ENCODE data around the gene PLA2G4A.

The PLA2G4A gene

DNA sequence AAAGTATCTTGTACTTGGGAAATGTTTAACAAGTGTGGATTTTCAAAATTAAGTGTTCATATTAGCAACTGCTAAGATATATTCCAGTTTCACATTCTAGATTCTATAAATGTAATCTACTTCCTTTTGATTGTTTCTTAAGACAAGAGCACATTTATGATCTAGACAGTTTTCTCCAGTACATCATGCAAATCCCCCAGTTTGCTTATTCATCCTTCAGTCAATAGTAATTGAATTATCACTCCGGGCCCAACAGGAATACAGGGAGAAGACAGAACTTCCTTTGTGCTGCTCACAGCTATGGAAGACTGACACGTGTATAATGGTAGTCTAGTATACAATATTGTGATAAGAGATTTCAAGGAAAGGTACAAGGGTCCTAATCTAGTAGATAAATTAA, 14.5 kb downstream of the PLA2G4A start:
- TF ChIP-seq GATA2 (IDR thresholded peaks at IDR 0.05; ENCODE audit: low read depth, low read length) (no peak), GATA3 (IDR thresholded peaks at IDR 0.05; ENCODE audit: low read depth, low read length) (no peak)

DNA sequence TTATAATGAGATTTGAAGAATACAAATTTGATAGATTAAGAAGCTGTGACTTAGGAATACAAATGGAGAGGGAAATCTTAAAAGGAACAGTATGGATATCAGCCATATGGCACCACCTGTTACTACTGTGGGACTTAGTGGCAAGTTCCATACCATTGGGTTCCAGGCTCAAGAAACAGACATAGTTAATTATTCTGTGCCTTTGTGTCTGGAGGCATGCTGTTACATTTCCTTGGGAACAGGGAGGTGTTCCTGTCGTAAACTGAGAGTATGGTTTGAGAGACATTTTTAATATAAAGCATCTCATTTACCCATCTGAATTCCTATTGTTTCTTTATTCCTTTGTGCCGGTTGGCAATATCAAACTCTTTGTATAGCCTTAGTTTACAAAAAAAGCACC, 15.2 kb downstream of the PLA2G4A start:
- TF ChIP-seq GATA2 (IDR thresholded peaks at IDR 0.05; ENCODE audit: low read depth, low read length) (no peak), GATA3 (IDR thresholded peaks at IDR 0.05; ENCODE audit: low read depth, low read length) (no peak)

DNA sequence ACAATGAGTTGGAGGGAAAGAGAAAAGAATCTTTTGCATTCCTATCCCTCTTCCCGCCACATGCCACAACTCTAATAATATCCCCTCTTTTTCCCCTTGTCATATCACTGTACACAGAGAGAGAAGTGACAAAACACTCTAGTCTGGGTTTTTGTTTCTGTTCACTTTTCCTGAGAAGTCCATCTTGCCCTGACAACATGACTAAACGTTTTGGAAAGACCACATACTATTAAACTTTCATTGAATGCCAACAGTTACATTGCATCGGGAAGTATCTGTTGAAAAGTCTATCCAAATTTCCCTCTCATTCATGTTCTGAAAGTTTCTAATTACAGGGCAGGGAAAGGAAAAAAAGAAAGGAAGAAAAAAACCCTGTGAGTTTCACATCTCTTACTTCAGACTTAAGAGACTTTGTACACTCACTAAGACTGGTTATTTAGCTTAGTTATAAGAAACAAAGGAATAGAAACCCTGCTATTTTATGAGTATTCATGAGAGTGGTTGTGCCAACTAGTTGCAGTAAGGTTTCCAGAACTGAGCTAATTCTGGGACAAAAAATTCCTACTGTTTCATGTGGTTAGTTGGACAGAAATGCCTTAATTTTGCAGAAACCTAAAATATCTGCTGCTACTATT, 16.9 kb downstream of the PLA2G4A start:
- TF ChIP-seq GATA3 (IDR thresholded peaks at IDR 0.05; ENCODE audit: low read depth, low read length), result no peak
- TF ChIP-seq GATA2 (IDR thresholded peaks at IDR 0.05; ENCODE audit: low read depth, low read length), result no peak

DNA sequence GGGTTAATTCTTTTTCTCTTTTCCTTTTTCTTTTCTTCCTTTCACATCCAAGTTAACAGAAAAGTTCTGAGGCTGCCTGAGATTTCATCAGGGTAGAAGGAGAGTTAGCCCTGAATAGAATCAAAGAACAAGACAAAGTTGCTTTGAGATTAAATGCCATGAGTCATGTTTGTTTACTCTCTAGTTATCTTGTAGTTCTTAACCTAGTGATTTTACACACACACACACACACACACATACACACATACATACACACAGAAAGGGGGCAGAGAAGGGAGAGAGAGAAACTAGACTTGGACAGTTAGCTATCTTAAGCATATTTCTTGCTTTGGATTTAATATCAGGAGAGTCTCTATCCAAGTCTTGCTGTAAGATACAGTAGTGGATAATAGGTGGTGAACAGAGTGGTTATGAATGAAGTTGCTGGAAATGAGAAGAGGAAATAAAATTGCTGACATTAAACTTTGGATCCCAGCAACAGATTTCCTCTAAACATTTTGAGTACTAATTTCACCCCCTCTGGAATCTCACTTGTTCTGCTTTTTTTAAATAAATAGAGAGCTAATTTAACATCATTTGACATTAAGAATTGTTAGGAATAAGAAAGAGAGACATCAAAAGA, 19.9 kb downstream of the PLA2G4A start:
- TF ChIP-seq GATA2 (IDR thresholded peaks at IDR 0.05; ENCODE audit: low read depth, low read length), result no peak
- no peak for TF ChIP-seq GATA3 (IDR thresholded peaks at IDR 0.05; ENCODE audit: low read depth, low read length)

DNA sequence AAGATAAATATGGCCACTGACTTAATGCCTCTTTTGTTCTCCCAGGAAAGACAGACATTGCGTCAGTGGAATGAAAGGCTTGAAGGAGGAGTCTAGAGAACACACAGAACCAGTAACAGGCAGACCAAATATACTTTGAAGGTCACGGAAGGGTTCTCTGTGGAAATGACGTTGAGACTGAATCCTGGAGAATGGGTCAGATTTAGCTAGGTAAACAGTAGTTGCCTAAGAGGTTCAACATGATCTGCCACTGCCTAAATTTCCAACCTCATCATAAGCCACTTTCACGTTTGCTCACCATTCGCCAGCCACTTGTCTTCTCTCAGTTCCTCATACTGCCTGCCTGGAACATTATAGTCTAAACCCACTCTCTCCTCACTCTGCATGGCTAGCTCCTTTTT, 20.5 kb downstream of the PLA2G4A start:
- no peak for TF ChIP-seq GATA3 (IDR thresholded peaks at IDR 0.05; ENCODE audit: low read depth, low read length)
- TF ChIP-seq GATA2 (IDR thresholded peaks at IDR 0.05; ENCODE audit: low read depth, low read length), result no peak

DNA sequence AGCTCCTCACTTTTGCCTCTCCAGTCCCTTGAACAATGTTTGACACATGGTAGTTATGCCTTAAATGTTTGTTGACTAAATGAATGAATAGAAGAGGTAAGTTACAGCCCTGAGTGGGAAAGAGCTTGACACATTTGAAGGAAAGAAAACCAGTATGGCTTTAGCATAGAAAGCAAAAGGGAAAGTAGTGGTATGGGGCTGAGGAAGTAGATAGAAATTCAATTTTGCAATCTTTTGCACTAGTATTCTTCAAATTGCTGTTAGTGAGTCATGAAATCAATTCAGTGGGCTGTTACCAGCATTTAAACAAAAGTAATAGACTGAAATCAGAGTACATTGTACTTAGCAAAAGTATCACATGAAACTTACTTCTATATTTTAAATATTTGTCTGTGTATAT, 21.1 kb downstream of the PLA2G4A start:
- TF ChIP-seq GATA2 (IDR thresholded peaks at IDR 0.05; ENCODE audit: low read depth, low read length) (no peak), GATA3 (IDR thresholded peaks at IDR 0.05; ENCODE audit: low read depth, low read length) (no peak)

DNA sequence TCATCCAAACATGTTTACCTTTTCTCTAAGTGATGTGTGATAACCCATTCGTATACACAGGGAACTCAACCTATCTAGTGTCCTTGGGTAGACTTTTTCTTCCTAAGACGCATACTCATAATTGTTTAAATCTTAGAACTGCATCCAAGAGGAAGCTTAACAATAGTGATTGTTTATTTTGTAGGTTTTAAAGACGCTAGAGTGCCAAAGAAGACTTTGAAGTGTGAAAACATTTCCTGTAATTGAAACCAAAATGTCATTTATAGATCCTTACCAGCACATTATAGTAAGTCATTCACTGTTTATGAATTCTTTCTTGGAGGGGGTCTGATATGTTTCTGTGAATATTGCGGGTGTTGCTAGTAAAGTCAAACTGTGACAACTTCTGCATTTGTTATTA, 25.4 kb downstream of the PLA2G4A start:
- TF ChIP-seq GATA2 (IDR thresholded peaks at IDR 0.05; ENCODE audit: low read depth, low read length), result no peak
- TF ChIP-seq GATA3 (IDR thresholded peaks at IDR 0.05; ENCODE audit: low read depth, low read length), result no peak

DNA sequence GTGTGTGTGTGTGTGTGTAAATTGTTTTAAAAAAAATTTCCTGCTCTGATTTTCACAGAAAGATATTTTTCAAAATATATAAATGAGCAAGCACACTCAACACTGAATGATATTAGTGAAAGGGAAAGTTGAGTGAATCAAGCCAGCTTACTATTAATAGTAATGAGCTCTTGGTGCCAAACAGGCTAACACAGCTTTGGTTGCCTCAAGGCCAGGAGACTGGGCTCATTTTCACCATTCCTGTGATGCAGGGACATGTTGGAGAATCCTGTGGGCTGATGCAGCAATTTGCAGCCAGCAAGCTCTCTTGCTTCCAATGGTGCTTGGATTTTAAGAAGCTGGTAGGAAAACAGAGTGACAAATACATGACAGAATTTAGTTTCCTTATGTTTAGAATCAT, 30.2 kb downstream of the PLA2G4A start:
- TF ChIP-seq GATA3 (IDR thresholded peaks at IDR 0.05; ENCODE audit: low read depth, low read length), result no peak
- TF ChIP-seq GATA2 (IDR thresholded peaks at IDR 0.05; ENCODE audit: low read depth, low read length), result no peak

DNA sequence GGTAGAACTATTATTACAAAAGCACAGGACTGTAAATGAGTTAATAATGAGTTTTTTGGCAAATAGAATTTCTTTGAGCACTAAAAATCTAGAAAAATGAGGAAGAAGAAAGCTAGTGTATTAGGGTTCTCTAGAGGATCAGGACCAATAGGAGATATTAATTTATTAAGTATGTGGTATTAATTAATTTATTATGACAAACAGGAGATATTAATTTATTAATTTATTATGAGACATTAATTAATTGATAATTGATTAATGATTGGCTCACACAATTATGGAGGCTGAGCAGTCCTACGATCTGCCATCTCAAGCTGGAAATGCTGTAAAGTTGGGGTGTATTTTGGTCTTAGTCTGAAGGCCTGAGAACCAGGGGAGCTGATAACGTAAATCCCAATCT, 31.2 kb downstream of the PLA2G4A start:
- no peak for TF ChIP-seq GATA3 (IDR thresholded peaks at IDR 0.05; ENCODE audit: low read depth, low read length)
- no peak for TF ChIP-seq GATA2 (IDR thresholded peaks at IDR 0.05; ENCODE audit: low read depth, low read length)

DNA sequence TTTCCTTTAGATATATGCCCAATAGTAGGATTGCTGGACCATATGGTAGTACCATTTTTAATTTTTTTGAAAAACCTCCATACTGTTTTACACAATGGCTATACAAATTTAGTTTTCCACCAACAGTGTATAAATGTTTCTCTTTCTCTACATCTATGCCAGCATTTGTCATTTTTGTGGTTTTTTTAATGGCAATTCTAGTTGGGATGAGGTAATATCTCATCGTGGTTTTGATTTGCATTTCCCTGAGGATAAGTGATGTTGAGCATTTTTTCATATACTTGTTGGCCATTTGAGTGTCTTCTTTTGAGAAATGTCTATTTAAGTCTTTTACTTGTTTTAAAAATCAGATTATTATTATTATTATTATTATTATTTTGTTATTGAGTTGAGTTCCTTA, 35.5 kb downstream of the PLA2G4A start:
- no peak for TF ChIP-seq GATA3 (IDR thresholded peaks at IDR 0.05; ENCODE audit: low read depth, low read length)
- no peak for TF ChIP-seq GATA2 (IDR thresholded peaks at IDR 0.05; ENCODE audit: low read depth, low read length)

DNA sequence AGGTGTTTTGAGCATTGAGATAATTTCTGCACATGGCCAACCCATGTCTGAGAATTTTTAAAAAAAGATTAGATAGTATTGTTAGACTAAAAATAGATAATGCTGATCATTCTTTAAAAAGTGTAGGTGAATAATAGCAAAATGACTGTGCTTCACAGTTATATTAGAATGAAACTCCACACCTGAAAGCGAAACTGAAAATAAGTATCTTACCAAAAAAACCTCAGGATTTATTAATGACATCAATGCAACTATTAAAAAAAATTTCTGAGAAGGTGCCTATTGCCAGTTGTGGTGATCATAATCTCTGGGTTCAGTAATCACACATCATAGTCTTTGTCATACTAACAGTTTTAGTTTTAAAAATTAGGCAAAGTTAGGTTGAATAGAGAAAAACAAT, 36.5 kb downstream of the PLA2G4A start:
- TF ChIP-seq GATA2 (IDR thresholded peaks at IDR 0.05; ENCODE audit: low read depth, low read length), result no peak
- TF ChIP-seq GATA3 (IDR thresholded peaks at IDR 0.05; ENCODE audit: low read depth, low read length), result no peak

DNA sequence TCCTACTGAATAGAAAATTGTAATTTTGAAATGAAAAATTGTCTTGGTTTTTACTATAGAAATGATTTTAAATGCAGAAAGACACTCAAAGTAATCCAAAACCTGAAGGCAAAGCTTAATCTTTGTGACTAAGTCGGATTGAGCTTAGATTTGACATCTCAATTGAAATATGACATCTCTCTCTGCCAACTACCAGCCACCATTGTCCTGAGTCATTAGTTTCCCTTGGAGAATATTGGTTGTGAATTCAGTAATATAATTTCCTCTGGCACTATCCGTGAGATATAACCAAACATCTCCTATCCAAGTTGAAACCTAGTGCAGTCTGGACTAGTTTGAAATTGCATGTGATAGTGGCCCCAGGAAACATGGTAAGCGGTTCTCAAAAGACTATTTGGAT, 37.1 kb downstream of the PLA2G4A start:
- TF ChIP-seq GATA3 (IDR thresholded peaks at IDR 0.05; ENCODE audit: low read depth, low read length) (no peak), GATA2 (IDR thresholded peaks at IDR 0.05; ENCODE audit: low read depth, low read length) (no peak)

DNA sequence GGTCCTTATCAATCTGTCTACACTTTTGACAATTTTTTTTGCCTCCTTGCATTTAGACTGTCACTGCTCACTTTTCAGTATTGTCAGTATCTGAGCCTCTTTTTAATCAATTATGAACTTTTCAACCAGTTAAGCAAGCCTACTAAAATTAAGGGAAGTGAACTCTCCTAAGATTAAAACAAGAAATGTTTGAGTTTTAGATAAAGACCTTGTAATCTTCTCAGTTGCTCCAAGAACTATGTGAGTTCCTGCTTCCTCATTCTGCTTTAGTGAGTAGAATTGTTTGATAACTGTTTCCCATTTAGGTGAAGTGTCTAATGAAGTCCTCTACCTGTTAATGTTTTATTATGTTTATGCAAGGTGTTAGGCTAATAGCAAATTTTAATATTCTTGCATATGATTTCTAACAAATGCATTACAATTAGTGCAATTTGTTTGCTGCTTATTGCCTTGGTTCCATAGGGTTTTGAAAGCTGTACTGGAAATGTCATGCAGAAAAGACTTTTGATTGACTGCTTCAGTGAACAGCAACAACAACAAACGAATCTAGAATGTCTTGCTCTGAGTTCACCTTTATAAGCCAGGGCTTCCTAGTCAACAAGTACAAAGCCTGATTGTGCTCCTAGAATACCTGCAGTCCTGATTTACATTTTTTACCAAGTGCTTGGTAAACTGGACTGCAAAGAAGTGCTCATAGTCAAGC, 40.9 kb downstream of the PLA2G4A start:
- TF ChIP-seq GATA3 (IDR thresholded peaks at IDR 0.05; ENCODE audit: low read depth, low read length) (no peak), GATA2 (IDR thresholded peaks at IDR 0.05; ENCODE audit: low read depth, low read length) (no peak)

DNA sequence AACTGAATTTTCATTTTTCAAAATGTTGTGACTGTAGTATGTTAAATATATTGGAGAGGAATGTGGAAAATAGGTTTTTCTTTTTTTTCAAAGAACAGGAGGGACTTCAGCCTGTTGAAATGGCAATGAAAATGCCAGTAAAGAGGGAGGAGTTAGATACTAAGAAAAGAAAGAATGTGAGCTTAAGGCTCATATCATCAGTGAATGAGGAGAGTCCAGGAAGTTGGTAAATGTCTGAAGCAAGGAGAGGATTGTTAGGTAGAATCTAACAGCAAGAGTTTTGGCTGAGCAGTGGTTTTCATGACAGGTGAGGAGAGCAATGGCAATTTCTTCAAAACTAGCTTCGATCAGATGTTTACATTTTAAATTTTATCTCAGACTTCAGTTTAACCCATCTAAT, 43.0 kb downstream of the PLA2G4A start:
- TF ChIP-seq GATA3 (IDR thresholded peaks at IDR 0.05; ENCODE audit: low read depth, low read length) (no peak), GATA2 (IDR thresholded peaks at IDR 0.05; ENCODE audit: low read depth, low read length) (no peak)

DNA sequence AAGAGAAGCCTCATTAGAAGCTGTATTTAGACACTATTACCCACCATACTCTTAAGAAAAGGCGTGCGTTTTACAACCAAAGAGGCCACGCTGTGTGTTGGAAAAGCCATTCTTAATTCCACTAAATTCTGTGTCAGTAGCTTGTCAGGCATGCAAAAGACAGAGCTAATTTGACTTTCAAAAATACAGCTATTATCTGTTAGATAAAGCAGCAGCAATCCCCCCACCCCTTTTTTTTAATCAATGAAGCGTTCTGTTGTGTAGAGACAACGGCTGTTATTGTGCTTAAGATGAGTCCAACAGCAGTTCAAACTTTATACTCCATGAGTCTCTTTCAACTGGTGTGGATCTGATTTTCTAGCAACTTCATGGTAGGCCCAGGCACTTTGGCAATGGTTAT, 43.5 kb downstream of the PLA2G4A start:
- TF ChIP-seq GATA3 (IDR thresholded peaks at IDR 0.05; ENCODE audit: low read depth, low read length) (no peak), GATA2 (IDR thresholded peaks at IDR 0.05; ENCODE audit: low read depth, low read length) (no peak)

All from SH-SY5Y (cell line).